HEK293 (cell line): Measurements from ENCODE around the gene POLDIP2.

Experiments used
- CTCF ChIA-PET: fragments of 350-600 bp; formaldehyde crosslinking; extraction: SDS; loops from one replicate; lab custom pipeline; 2021; ENCODE audit warnings: antibody characterized with exemption; lab: Yijun Ruan, JAX
- POLR2A ChIA-PET: fragments of 300-600 bp; formaldehyde crosslinking; extraction: SDS; loops from one replicate; lab custom pipeline; 2020; ENCODE audit warnings: antibody characterized with exemption, inconsistent platforms; lab: Yijun Ruan, JAX
- H3K27ac ChIP-seq: fragments of 200-500 bp; sonication (Bioruptor generic); 2 replicates; pipeline ENCODE4 v1.5.1; 2014; ENCODE audit warnings: low read depth, low read length, control low read depth, inconsistent platforms; ENCODE audit errors: extremely low read depth
- H3K36me3 ChIP-seq, 2 experiments: fragments of 200-500 bp in 1 of 2; sonication (Bioruptor generic) in 1 of 2; 1 replicate in 1 of 2; 2 replicates in 1 of 2; pipeline ENCODE4 v1.5.1; 2014 to 2017; ENCODE audit warnings: inconsistent platforms in 2 of 2, low read length in 2 of 2; ENCODE audit not compliant: control insufficient read depth in 2 of 2, insufficient read depth in 1 of 2
- H3K4me1 ChIP-seq: fragments of 200-500 bp; sonication (Bioruptor generic); 2 replicates; pipeline ENCODE4 v1.5.1; 2014; ENCODE audit warnings: mild to moderate bottlenecking, low read length, inconsistent platforms; ENCODE audit not compliant: control insufficient read depth, insufficient read depth
- H3K4me3 ChIP-seq: 2 replicates; pipeline ENCODE4 v1.5.1; 2011; ENCODE audit warnings: low read depth, mild to moderate bottlenecking, control low read depth, low read length, moderate library complexity
- H3K9me3 ChIP-seq: fragments of 200-500 bp; sonication (Bioruptor generic); 2 replicates; pipeline ENCODE4 v1.5.1; 2014; ENCODE audit warnings: low read depth, low read length, inconsistent platforms; ENCODE audit not compliant: control insufficient read depth, insufficient read depth
- GFI1B ChIP-seq: fragments of 450-650 bp; formaldehyde crosslinking; IDR thresholded peaks from 2 replicates; pipeline ENCODE4 v1.5.1; 2016; ENCODE audit warnings: missing biosample characterization, missing genetic modification characterization
- GLI2 ChIP-seq: fragments of 450-650 bp; formaldehyde crosslinking; IDR thresholded peaks from 2 replicates; pipeline ENCODE4; 2017; ENCODE audit warnings: missing biosample characterization, missing genetic modification characterization, low read depth, borderline replicate concordance
- HOXA7 ChIP-seq: sonication (generic); formaldehyde crosslinking; IDR thresholded peaks from 2 replicates; pipeline ENCODE4 v1.8.1; 2022; ENCODE audit warnings: missing genetic modification reagents, borderline replicate concordance
- SCRT2 ChIP-seq: fragments of 450-650 bp; formaldehyde crosslinking; IDR thresholded peaks from 2 replicates; pipeline ENCODE4 v1.5.1; 2016; ENCODE audit warnings: missing biosample characterization, missing genetic modification characterization
- SP2 ChIP-seq: fragments of 450-650 bp; formaldehyde crosslinking; IDR thresholded peaks from 2 replicates; pipeline ENCODE4 v1.5.1; 2016; ENCODE audit warnings: missing biosample characterization, missing genetic modification characterization
- ZBTB6 ChIP-seq: fragments of 450-650 bp; formaldehyde crosslinking; IDR thresholded peaks from 2 replicates; pipeline ENCODE4 v1.5.1; 2017; ENCODE audit warnings: missing biosample characterization, missing genetic modification characterization
- ZFP3 ChIP-seq: fragments of 450-650 bp; formaldehyde crosslinking; IDR thresholded peaks from 2 replicates; pipeline ENCODE4 v1.5.1; 2016; ENCODE audit warnings: low read depth, missing biosample characterization, missing genetic modification characterization
- ZNF133 ChIP-seq: fragments of 450-650 bp; formaldehyde crosslinking; IDR thresholded peaks from 2 replicates; pipeline ENCODE4 v1.5.1; 2016; ENCODE audit warnings: missing biosample characterization, missing genetic modification characterization
- ZNF175 ChIP-seq: fragments of 450-650 bp; formaldehyde crosslinking; IDR thresholded peaks from 2 replicates; pipeline ENCODE4 v1.5.1; 2016; ENCODE audit warnings: missing biosample characterization, missing genetic modification characterization
- ZNF214 ChIP-seq: fragments of 450-650 bp; formaldehyde crosslinking; IDR thresholded peaks from 2 replicates; pipeline ENCODE4 v1.5.1; 2017; ENCODE audit warnings: missing biosample characterization, mild to moderate bottlenecking, missing genetic modification characterization, borderline replicate concordance
- ZNF223 ChIP-seq: fragments of 450-650 bp; formaldehyde crosslinking; IDR thresholded peaks from 2 replicates; pipeline ENCODE4 v1.5.1; 2016; ENCODE audit warnings: missing biosample characterization, missing genetic modification characterization
- ZNF548 ChIP-seq: fragments of 450-650 bp; formaldehyde crosslinking; IDR thresholded peaks from 2 replicates; pipeline ENCODE4 v1.5.1; 2016; ENCODE audit warnings: missing biosample characterization, missing genetic modification characterization
- ZNF600 ChIP-seq: fragments of 450-650 bp; formaldehyde crosslinking; IDR thresholded peaks from 2 replicates; pipeline ENCODE4 v1.5.1; 2016; ENCODE audit warnings: missing biosample characterization, missing genetic modification characterization
- TF ChIP-seq, protein P1 (sequence below): fragments of 450-650 bp; formaldehyde crosslinking; IDR thresholded peaks from 2 replicates; pipeline ENCODE4 v1.5.1; 2016; ENCODE audit warnings: missing biosample characterization, missing genetic modification characterization

The POLDIP2 gene

DNA sequence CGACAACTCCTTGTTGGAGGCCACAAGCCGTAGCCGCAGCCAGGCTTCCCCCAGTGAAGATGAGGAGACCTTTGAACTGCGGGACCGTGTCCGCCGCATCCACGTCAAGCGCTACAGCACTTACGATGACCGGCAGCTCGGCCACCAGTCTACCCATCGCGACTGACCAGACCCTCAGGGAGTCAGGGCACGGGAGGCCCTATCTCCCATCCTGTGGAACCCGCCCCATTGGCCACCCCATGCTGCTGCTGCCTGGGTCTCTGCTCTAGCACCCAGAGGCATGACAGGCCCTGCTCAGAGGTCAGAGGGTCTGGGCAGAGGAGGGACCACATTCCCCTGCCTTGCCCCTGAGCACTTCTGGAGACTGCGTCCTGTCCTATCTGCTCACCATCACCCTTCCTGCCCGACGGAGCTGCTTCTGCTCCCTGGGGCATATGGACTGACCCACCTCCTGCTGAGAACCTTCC is 12.9 kb downstream of the POLDIP2 start:
- H3K36me3 ChIP-seq: peaks cover 30 to 98% of the 10 kb centered on the region in 2 experiments
- TF ChIP-seq ZNF175 (tag by site-specific recombination) (no peak), GLI2 (tag by site-specific recombination) (no peak), ZNF133 (tag by site-specific recombination) (no peak), ZNF214 (tag by site-specific recombination) (no peak), ZNF548 (tag by site-specific recombination) (no peak), SP2 (tag by site-specific recombination) (no peak), HOXA7 (CRISPR knock-in tag) (no peak), GFI1B (tag by site-specific recombination) (no peak)
- TF ChIP-seq, protein P1, sequence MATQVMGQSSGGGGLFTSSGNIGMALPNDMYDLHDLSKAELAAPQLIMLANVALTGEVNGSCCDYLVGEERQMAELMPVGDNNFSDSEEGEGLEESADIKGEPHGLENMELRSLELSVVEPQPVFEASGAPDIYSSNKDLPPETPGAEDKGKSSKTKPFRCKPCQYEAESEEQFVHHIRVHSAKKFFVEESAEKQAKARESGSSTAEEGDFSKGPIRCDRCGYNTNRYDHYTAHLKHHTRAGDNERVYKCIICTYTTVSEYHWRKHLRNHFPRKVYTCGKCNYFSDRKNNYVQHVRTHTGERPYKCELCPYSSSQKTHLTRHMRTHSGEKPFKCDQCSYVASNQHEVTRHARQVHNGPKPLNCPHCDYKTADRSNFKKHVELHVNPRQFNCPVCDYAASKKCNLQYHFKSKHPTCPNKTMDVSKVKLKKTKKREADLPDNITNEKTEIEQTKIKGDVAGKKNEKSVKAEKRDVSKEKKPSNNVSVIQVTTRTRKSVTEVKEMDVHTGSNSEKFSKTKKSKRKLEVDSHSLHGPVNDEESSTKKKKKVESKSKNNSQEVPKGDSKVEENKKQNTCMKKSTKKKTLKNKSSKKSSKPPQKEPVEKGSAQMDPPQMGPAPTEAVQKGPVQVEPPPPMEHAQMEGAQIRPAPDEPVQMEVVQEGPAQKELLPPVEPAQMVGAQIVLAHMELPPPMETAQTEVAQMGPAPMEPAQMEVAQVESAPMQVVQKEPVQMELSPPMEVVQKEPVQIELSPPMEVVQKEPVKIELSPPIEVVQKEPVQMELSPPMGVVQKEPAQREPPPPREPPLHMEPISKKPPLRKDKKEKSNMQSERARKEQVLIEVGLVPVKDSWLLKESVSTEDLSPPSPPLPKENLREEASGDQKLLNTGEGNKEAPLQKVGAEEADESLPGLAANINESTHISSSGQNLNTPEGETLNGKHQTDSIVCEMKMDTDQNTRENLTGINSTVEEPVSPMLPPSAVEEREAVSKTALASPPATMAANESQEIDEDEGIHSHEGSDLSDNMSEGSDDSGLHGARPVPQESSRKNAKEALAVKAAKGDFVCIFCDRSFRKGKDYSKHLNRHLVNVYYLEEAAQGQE (tag by site-specific recombination): no peak
- CTCF ChIA-PET: interaction anchor here (0.5 to 0.6 kb wide), 2 partner anchors 11 to 116 kb away, joined by 3 read pairs; no protein-coding TSS in a partner anchor

GRCh38 chr17:28344011-28344410 is 13.3 kb downstream of the POLDIP2 start:
- Histone ChIP-seq H3K4me3 (no peak overlapping the region), H3K27ac (no peak overlapping the region), H3K4me1 (no peaks in the 10 kb centered on the region), H3K36me3 (peaks cover 25 to 97% of the 10 kb centered on the region in 2 experiments), H3K9me3 (no peaks in the 10 kb centered on the region)
- POLR2A ChIA-PET: interaction anchor here (2.2 to 5.9 kb wide), 2 partner anchors 8 to 14 kb away, joined by 7 to 53 read pairs; partner anchors contain the start of genes IFT20, POLDIP2 and TNFAIP1
- CTCF ChIA-PET: interaction anchor here (0.6 to 1.0 kb wide), 2 partner anchors 73 to 115 kb away, joined by 3 to 6 read pairs; no protein-coding TSS in a partner anchor
- TF ChIP-seq ZBTB6 (tag by site-specific recombination) (0 out of 2 replicates have a peak, but pooled peaks have one; percentile 41), ZFP3 (tag by site-specific recombination) (no peak)
- TF ChIP-seq, all 188 proteins: peak for 1

More for the DNA sequence above, 12.9 kb downstream of the POLDIP2 start:
- Histone ChIP-seq H3K4me1 (no peaks in the 10 kb centered on the region), H3K4me3 (no peak overlapping the region), H3K9me3 (no peaks in the 10 kb centered on the region), H3K27ac (no peak overlapping the region)
- POLR2A ChIA-PET: interaction anchor here (2.2 to 5.9 kb wide), 2 partner anchors 9 to 13 kb away, joined by 7 to 53 read pairs; partner anchors contain the start of genes IFT20, POLDIP2 and TNFAIP1

DNA sequence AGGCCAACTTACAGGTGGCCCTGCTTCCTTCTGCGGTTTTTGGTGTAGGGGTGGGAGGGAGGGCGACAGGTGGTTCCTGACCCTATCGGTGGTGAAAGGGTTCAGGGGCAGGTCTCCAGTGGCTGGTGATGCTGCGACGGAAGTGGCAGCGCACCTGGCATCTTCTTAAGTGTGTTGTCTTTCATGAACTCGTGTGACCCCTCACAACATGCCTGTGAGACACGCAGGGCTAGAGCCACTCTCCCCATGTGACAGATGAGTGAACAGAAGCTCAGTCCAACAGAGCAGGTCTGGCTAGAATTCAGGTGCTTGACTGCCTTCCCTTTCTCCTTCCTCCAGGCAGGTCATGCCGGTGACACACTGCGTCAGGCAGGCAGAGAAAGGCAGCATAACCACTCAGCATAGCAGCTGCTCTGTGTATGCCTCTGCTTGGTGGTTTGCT is 13.8 kb downstream of the POLDIP2 start:
- peaks cover 20 to 94% of the 10 kb centered on the region in 2 experiments for H3K36me3 ChIP-seq
- no peaks in the 10 kb centered on the region for H3K9me3 ChIP-seq
- no peaks in the 10 kb centered on the region for H3K4me1 ChIP-seq
- no peak overlapping the region for H3K4me3 ChIP-seq
- ChIA-PET POLR2A (interaction anchor here (2.2 to 5.9 kb wide), 2 partner anchors 8 to 14 kb away, joined by 7 to 53 read pairs; partner anchors contain the start of genes IFT20, POLDIP2 and TNFAIP1), CTCF (interaction anchor here (0.5 to 1.0 kb wide), 3 partner anchors 73 to 253 kb away, joined by 3 to 6 read pairs (median 3); no protein-coding TSS in a partner anchor)
- TF ChIP-seq ZNF223 (tag by site-specific recombination) (no peak), ZNF214 (tag by site-specific recombination) (no peak), SCRT2 (tag by site-specific recombination) (peak; percentile 81), ZNF600 (tag by site-specific recombination) (peak; percentile 79)
- no peak overlapping the region for H3K27ac ChIP-seq
